Mesenchymal stem cell (in vitro differentiated cells and primary cell): ENCODE measurements around the gene KCND3.

Source experiments
- DNase-seq: peaks from one replicate; pipeline ENCODE4 v3.0.0-alpha.2; 2013
- H2AFZ ChIP-seq: one replicate; pipeline ENCODE4 v1.6.1; 2013; ENCODE audit warnings: low read depth, mild to moderate bottlenecking, control low read depth, inconsistent platforms, low read length, moderate library complexity
- H2AK5ac ChIP-seq: 2 replicates; pipeline ENCODE4 v1.6.1; 2013; ENCODE audit warnings: low read length, moderate library complexity, mild to moderate bottlenecking, inconsistent platforms; ENCODE audit not compliant: severe bottlenecking
- H2BK120ac ChIP-seq: one replicate; pipeline ENCODE4 v1.6.1; 2013; ENCODE audit warnings: low read depth, mild to moderate bottlenecking, inconsistent platforms, low read length, moderate library complexity
- H2BK12ac ChIP-seq, 2 experiments: one replicate each; pipeline ENCODE4 v1.6.1; 2013; ENCODE audit warnings: inconsistent platforms in 2 of 2, low read length in 2 of 2, mild to moderate bottlenecking in 2 of 2, moderate library complexity in 2 of 2, control low read depth in 1 of 2
- H2BK15ac ChIP-seq: one replicate; pipeline ENCODE4 v1.6.1; 2013; ENCODE audit warnings: mild to moderate bottlenecking, low read depth, inconsistent platforms; ENCODE audit not compliant: poor library complexity, severe bottlenecking
- H2BK5ac ChIP-seq: 2 replicates; pipeline ENCODE4 v1.6.1; 2013; ENCODE audit warnings: low read depth, mild to moderate bottlenecking, low read length, control low read depth, inconsistent platforms; ENCODE audit not compliant: poor library complexity, severe bottlenecking
- H3K14ac ChIP-seq, 2 experiments: one replicate each; pipeline ENCODE4 v1.6.1; 2013; ENCODE audit warnings: inconsistent platforms in 2 of 2, low read length in 2 of 2, control low read depth in 1 of 2, mild to moderate bottlenecking in 1 of 2, moderate library complexity in 1 of 2
- H3K18ac ChIP-seq, 2 experiments: one replicate each; pipeline ENCODE4 v1.6.1; 2013; ENCODE audit warnings: inconsistent platforms in 2 of 2, low read length in 2 of 2, control low read depth in 1 of 2, low read depth in 1 of 2, mild to moderate bottlenecking in 1 of 2
- H3K23ac ChIP-seq, 2 experiments: one replicate each; pipeline ENCODE4 v1.6.1; 2013; ENCODE audit warnings: inconsistent platforms in 2 of 2, low read length in 2 of 2, mild to moderate bottlenecking in 2 of 2, moderate library complexity in 2 of 2, control low read depth in 1 of 2
- H3K27ac ChIP-seq: 2 replicates; pipeline ENCODE4 v1.5.1; 2013; ENCODE audit warnings: mild to moderate bottlenecking, moderate library complexity, low read length, control low read depth, inconsistent platforms; ENCODE audit not compliant: poor library complexity, severe bottlenecking
- H3K27me3 ChIP-seq, 2 experiments: 2 replicates each; pipeline versions ENCODE4 v1.6.1 to v1.7.0; 2013; ENCODE audit warnings: low read length in 2 of 2, mild to moderate bottlenecking in 2 of 2, moderate library complexity in 2 of 2, control low read depth in 1 of 2, inconsistent platforms in 1 of 2; ENCODE audit not compliant: control insufficient read depth in 1 of 2, insufficient read depth in 1 of 2
- H3K36me3 ChIP-seq, 2 experiments: 2 replicates each; pipeline versions ENCODE4 v1.6.1 to v1.7.0; 2013; ENCODE audit warnings: low read length in 2 of 2, control low read depth in 1 of 2, inconsistent platforms in 1 of 2, low read depth in 1 of 2, mild to moderate bottlenecking in 1 of 2; ENCODE audit not compliant: insufficient read depth in 2 of 2, control insufficient read depth in 1 of 2
- H3K4ac ChIP-seq, 2 experiments: one replicate each; pipeline ENCODE4 v1.6.1; 2013; ENCODE audit warnings: inconsistent platforms in 2 of 2, low read length in 2 of 2, mild to moderate bottlenecking in 2 of 2, moderate library complexity in 2 of 2, control low read depth in 1 of 2, low read depth in 1 of 2
- H3K4me1 ChIP-seq: 2 replicates; pipeline ENCODE4 v1.6.1; 2013; ENCODE audit warnings: low read depth, low read length, control low read depth; ENCODE audit not compliant: control insufficient read depth, insufficient read depth
- H3K4me2 ChIP-seq: 2 replicates; pipeline ENCODE4 v1.6.1; 2013; ENCODE audit warnings: low read length, mild to moderate bottlenecking, inconsistent platforms; ENCODE audit not compliant: poor library complexity, severe bottlenecking
- H3K4me3 ChIP-seq, 2 experiments: 2 replicates each; pipeline versions ENCODE4 v1.5.1 to v1.7.0; 2013; ENCODE audit warnings: low read length in 2 of 2, mild to moderate bottlenecking in 2 of 2, control low read depth in 1 of 2, low read depth in 1 of 2; ENCODE audit not compliant: insufficient read depth in 1 of 2
- H3K79me1 ChIP-seq: replicated peaks from 2 replicates; pipeline ENCODE4 v1.6.1; 2013; ENCODE audit warnings: mild to moderate bottlenecking, control low read depth, low read length, inconsistent platforms; ENCODE audit not compliant: poor library complexity, severe bottlenecking
- H3K9ac ChIP-seq: 2 replicates; pipeline ENCODE4 v1.7.0; 2013; ENCODE audit warnings: mild to moderate bottlenecking, low read length, moderate library complexity
- H3K9me3 ChIP-seq: 2 replicates; pipeline ENCODE4 v1.7.0; 2013; ENCODE audit warnings: mild to moderate bottlenecking, low read length; ENCODE audit not compliant: control insufficient read depth
- H4K8ac ChIP-seq: one replicate; pipeline ENCODE4 v1.6.1; 2013; ENCODE audit warnings: inconsistent platforms, mild to moderate bottlenecking, low read length, moderate library complexity
- H4K91ac ChIP-seq: one replicate; pipeline ENCODE4 v1.6.1; 2013; ENCODE audit warnings: mild to moderate bottlenecking, low read length, inconsistent platforms
- WGBS: methylation state at CpG from one replicate; pipeline ENCODE4 v1.1.7; 2013; ENCODE audit warnings: mixed read lengths; 5-methylcytosine and 5-hydroxymethylcytosine counted together

Gene KCND3

GRCh38 chr1:111861523-111861922 lies 127.9 kb downstream of the KCND3 start:
- DNase-seq, result no peak
- Histone ChIP-seq H3K18ac (no peak overlapping the region), H3K23ac (no peak overlapping the region), H4K91ac (no peak overlapping the region), H3K36me3 (no peaks in the 10 kb centered on the region), H3K4me2 (no peak overlapping the region), H3K9ac (no peak overlapping the region), H2BK120ac (no peak overlapping the region), H3K9me3 (no peaks in the 10 kb centered on the region), H2AFZ (no peak overlapping the region), H4K8ac (no peak overlapping the region), H2AK5ac (no peak overlapping the region), H3K79me1 (no peaks in the 10 kb centered on the region), H3K27ac (no peak overlapping the region), H2BK5ac (no peak overlapping the region), H3K4me1 (no peaks in the 10 kb centered on the region), H2BK12ac (no peak overlapping the region), H3K27me3 (peaks cover 0 to 45% of the 10 kb centered on the region in 2 experiments), H3K4me3 (no peak overlapping the region), H2BK15ac (no peak overlapping the region), H3K14ac (no peak overlapping the region), H3K4ac (no peak overlapping the region)
- WGBS, result 70% methylated on average over 4 of the region's 6 CpGs

- no peak overlapping the region for H2AFZ ChIP-seq
- H3K4ac ChIP-seq, result no peak overlapping the region
- H2BK15ac ChIP-seq, result no peak overlapping the region
- no peak overlapping the region for H3K9ac ChIP-seq
- peaks cover 17 to 65% of the 10 kb centered on the region in 2 experiments for H3K27me3 ChIP-seq
- H3K14ac ChIP-seq, result no peak overlapping the region
- no peak overlapping the region for H4K8ac ChIP-seq
- H3K4me1 ChIP-seq, result no peaks in the 10 kb centered on the region
- H4K91ac ChIP-seq, result no peak overlapping the region
- H3K23ac ChIP-seq, result no peak overlapping the region
- H3K9me3 ChIP-seq, result no peaks in the 10 kb centered on the region
- no peak overlapping the region for H2BK12ac ChIP-seq
- no peak overlapping the region for H3K4me3 ChIP-seq
- H3K36me3 ChIP-seq, result no peaks in the 10 kb centered on the region
- 87% methylated on average over 12 of the region's 13 CpGs for WGBS
- H3K18ac ChIP-seq, result no peak overlapping the region
- no peak for DNase-seq
- no peak overlapping the region for H2BK120ac ChIP-seq
- no peak overlapping the region for H2AK5ac ChIP-seq
- H3K79me1 ChIP-seq, result no peaks in the 10 kb centered on the region
- H3K4me2 ChIP-seq, result no peak overlapping the region
- H3K27ac ChIP-seq, result no peak overlapping the region
- no peak overlapping the region for H2BK5ac ChIP-seq
Measured at GRCh38 chr1:111857194-111857651, 132.2 kb downstream of the KCND3 start.

- no peak overlapping the region for H2BK5ac ChIP-seq
- H3K4ac ChIP-seq, result no peak overlapping the region
- H2AFZ ChIP-seq, result no peak overlapping the region
- no peak overlapping the region for H2BK15ac ChIP-seq
- H4K8ac ChIP-seq, result peak overlapping the region; percentile 43
- WGBS, result 67% methylated on average over 13 of the region's 13 CpGs
- H3K9me3 ChIP-seq, result no peaks in the 10 kb centered on the region
- H3K18ac ChIP-seq, result no peak overlapping the region
- no peaks in the 10 kb centered on the region for H3K4me1 ChIP-seq
- H3K27me3 ChIP-seq, result peaks cover 20 to 70% of the 10 kb centered on the region in 2 experiments
- no peaks in the 10 kb centered on the region for H3K36me3 ChIP-seq
- no peak overlapping the region for H3K9ac ChIP-seq
- no peak overlapping the region for H2BK12ac ChIP-seq
- H2BK120ac ChIP-seq, result no peak overlapping the region
- no peak overlapping the region for H3K27ac ChIP-seq
- no peak overlapping the region for H3K4me2 ChIP-seq
- no peak overlapping the region for H2AK5ac ChIP-seq
- no peak overlapping the region for H3K23ac ChIP-seq
- no peak for DNase-seq
- no peaks in the 10 kb centered on the region for H3K79me1 ChIP-seq
- no peak overlapping the region for H3K14ac ChIP-seq
- no peak overlapping the region for H3K4me3 ChIP-seq
- no peak overlapping the region for H4K91ac ChIP-seq
Measured at GRCh38 chr1:111856411-111857185, 132.9 kb downstream of the KCND3 start.

- H3K27me3 ChIP-seq, result peaks cover 26 to 72% of the 10 kb centered on the region in 2 experiments
- H3K14ac ChIP-seq, result no peak overlapping the region
- 83% methylated on average over 4 of the region's 4 CpGs for WGBS
Measured at GRCh38 chr1:111855260-111855659, 134.2 kb downstream of the KCND3 start.

More at GRCh38 chr1:111855260-111855659, 134.2 kb downstream of the KCND3 start:
- no peak for DNase-seq
- Histone ChIP-seq H4K91ac (no peak overlapping the region), H3K9me3 (no peaks in the 10 kb centered on the region), H3K18ac (no peak overlapping the region), H3K4me1 (no peaks in the 10 kb centered on the region), H2AK5ac (no peak overlapping the region), H3K79me1 (no peaks in the 10 kb centered on the region), H4K8ac (no peak overlapping the region), H3K4ac (no peak overlapping the region), H2BK120ac (no peak overlapping the region), H3K4me2 (no peak overlapping the region), H3K23ac (no peak overlapping the region), H3K4me3 (no peak overlapping the region), H2BK12ac (no peak overlapping the region), H3K36me3 (no peaks in the 10 kb centered on the region), H2AFZ (no peak overlapping the region), H3K9ac (no peak overlapping the region), H2BK15ac (no peak overlapping the region), H3K27ac (no peak overlapping the region), H2BK5ac (no peak overlapping the region)
